Vagina (tissue), 2 donors: ENCODE results near the gene FLNB. TPM values are rescaled to one million over a fixed set of nuclear protein-coding genes. Genes with fewer than 3 reads are reported as not detected.

Experiments
- DNase-seq, 2 donors: peaks; one replicate each; pipeline ENCODE4 v3.0.0-alpha.2; 2017; ENCODE audit errors: extremely low spot score in 2 of 2
- H3K27ac ChIP-seq: fragments of 200-600 bp; sonication (generic); one replicate; pipeline ENCODE4 v1.5.1; 2019
- H3K27me3 ChIP-seq: fragments of 200-600 bp; sonication (generic); one replicate; pipeline ENCODE4 v1.5.1; 2019
- H3K36me3 ChIP-seq, 2 donors: fragments of 200-600 bp; sonication (generic); one replicate each; pipeline ENCODE4 v1.5.1; 2017 to 2019
- H3K4me1 ChIP-seq: fragments of 200-600 bp; sonication (generic); one replicate; pipeline ENCODE4 v1.5.1; 2019
- H3K4me3 ChIP-seq, 2 donors: fragments of 200-600 bp; sonication (generic); 1 replicate in 1 of 2; 2 replicates in 1 of 2; pipeline ENCODE4 v1.5.1; 2016 to 2019
- H3K9me3 ChIP-seq: fragments of 200-600 bp; sonication (generic); one replicate; pipeline ENCODE4 v1.5.1; 2019
- CTCF ChIP-seq, 3 experiments: fragments of 450-650 bp in 2 of 3; fragments of 200-600 bp in 1 of 3; sonication (generic) in 1 of 3; IDR thresholded peaks; one replicate each; pipeline ENCODE4 v1.5.1; 2017 to 2019; ENCODE audit warnings: antibody characterized with exemption in 3 of 3, mild to moderate bottlenecking in 2 of 3, moderate library complexity in 2 of 3
- POLR2A ChIP-seq, 2 donors: fragments of 450-650 bp; IDR thresholded peaks; one replicate each; pipeline ENCODE4 v1.6.1; 2017; ENCODE audit warnings: antibody characterized with exemption in 2 of 2, mild to moderate bottlenecking in 2 of 2, moderate library complexity in 2 of 2
- POLR2AphosphoS5 ChIP-seq, 2 donors: sonication (generic); formaldehyde crosslinking; IDR thresholded peaks; one replicate each; pipeline ENCODE4 v1.9.0; 2017; ENCODE audit warnings: antibody characterized with exemption in 2 of 2, mild to moderate bottlenecking in 2 of 2, low read depth in 1 of 2; ENCODE audit not compliant: insufficient read depth in 1 of 2
- intact Hi-C: fragments of 100-400 bp; cut with DNase I; formaldehyde crosslinking; loops from one replicate; pipeline ENCODE4 v1.15.1; 2023
- total RNA-seq: library from RNA; depleted of rRNA; stranded (reverse); fragments of >200 nt; gene quantifications from one replicate; pipeline ENCODE4 v1.2.3, GENCODE V29; 2016

FLNB gene
- total RNA-seq, 1 donor from 2014 or later = 147 TPM

- peaks cover 14% of the 10 kb centered on the region for H3K4me1 ChIP-seq
- no peak overlapping the region for H3K27ac ChIP-seq
- intact Hi-C loops = loop anchor here (10.0 kb wide), 1 partner anchor 314 kb away; no protein-coding TSS in a partner anchor
- H3K9me3 ChIP-seq = no peaks in the 10 kb centered on the region
- H3K27me3 ChIP-seq = no peaks in the 10 kb centered on the region
- no peaks in the 10 kb centered on the region for H3K36me3 ChIP-seq
- TF ChIP-seq POLR2AphosphoS5 (IDR thresholded peaks at IDR 0.05; ENCODE audit: insufficient read depth in 1 of 2, low read depth in 1 of 2) (no peak), POLR2A (IDR thresholded peaks at IDR 0.05) (no peak), CTCF (IDR thresholded peaks at IDR 0.05) (no peak)
- DNase-seq = no peak
- no peak overlapping the region for H3K4me3 ChIP-seq
These were observed 170.5 kb downstream of the FLNB start for GRCh38 chr3:58178528-58179234.

GRCh38 chr3:58179235-58180098 is 171.2 kb downstream of the FLNB start:
- DNase-seq = no peak
- TF ChIP-seq CTCF (IDR thresholded peaks at IDR 0.05) (no peak), POLR2A (IDR thresholded peaks at IDR 0.05) (no peak), POLR2AphosphoS5 (IDR thresholded peaks at IDR 0.05; ENCODE audit: insufficient read depth in 1 of 2, low read depth in 1 of 2) (no peak)
- intact Hi-C loops = loop anchor here (10.0 kb wide), 2 partner anchors 235 to 315 kb away; no protein-coding TSS in a partner anchor
- Histone ChIP-seq H3K9me3 (no peaks in the 10 kb centered on the region), H3K27ac (no peak overlapping the region), H3K27me3 (no peaks in the 10 kb centered on the region), H3K36me3 (no peaks in the 10 kb centered on the region), H3K4me1 (peaks cover 14% of the 10 kb centered on the region), H3K4me3 (no peak overlapping the region)

GRCh38 chr3:58180099-58180880 is 172.1 kb downstream of the FLNB start:
- Histone ChIP-seq H3K27me3 (no peaks in the 10 kb centered on the region), H3K36me3 (no peaks in the 10 kb centered on the region), H3K9me3 (no peaks in the 10 kb centered on the region), H3K4me3 (no peak overlapping the region), H3K27ac (no peak overlapping the region), H3K4me1 (peaks cover 14% of the 10 kb centered on the region)
- intact Hi-C loops = loop anchor here (10.0 kb wide), 1 partner anchor 235 kb away; no protein-coding TSS in a partner anchor
- DNase-seq = no peak
- TF ChIP-seq POLR2AphosphoS5 (IDR thresholded peaks at IDR 0.05; ENCODE audit: insufficient read depth in 1 of 2, low read depth in 1 of 2) (no peak), POLR2A (IDR thresholded peaks at IDR 0.05) (no peak), CTCF (IDR thresholded peaks at IDR 0.05) (no peak)

- Histone ChIP-seq H3K4me1 (peaks cover 14% of the 10 kb centered on the region), H3K9me3 (no peaks in the 10 kb centered on the region), H3K36me3 (no peaks in the 10 kb centered on the region), H3K27me3 (no peaks in the 10 kb centered on the region), H3K4me3 (no peak overlapping the region), H3K27ac (no peak overlapping the region)
- TF ChIP-seq POLR2AphosphoS5 (IDR thresholded peaks at IDR 0.05; ENCODE audit: insufficient read depth in 1 of 2, low read depth in 1 of 2) = no peak
- no peak for TF ChIP-seq CTCF (IDR thresholded peaks at IDR 0.05)
- TF ChIP-seq POLR2A (IDR thresholded peaks at IDR 0.05) = no peak
- DNase-seq = no peak
- intact Hi-C loops = loop anchor here (10.0 kb wide), 1 partner anchor 234 kb away; no protein-coding TSS in a partner anchor
These were observed 172.8 kb downstream of the FLNB start for GRCh38 chr3:58180940-58181587.
